Measurements from ENCODE around the gene PCDHGA7.
"Not testable (repeated sequence)": the region's sequence is repeated elsewhere in the genome, so short reads cannot be mapped to it uniquely, and the experiment has no call there.

The PCDHGA7 gene

GRCh38 chr5:141366016-141366896, 16.3 kb upstream of the PCDHGA7 start:
- no peak for DNase-seq (ENCODE audit: low spot score)

GRCh38 chr5:141369994-141370848, 12.3 kb upstream of the PCDHGA7 start, which contains the start of gene PCDHGB3:
Gene PCDHGB3 (plus strand): TSS chr5:141370242. CDS start chr5:141370395, 153 bp downstream.
- DNase-seq (ENCODE audit: low spot score): no peak

- DNase-seq (ENCODE audit: low spot score): no peak
Observed at GRCh38 chr5:141371572-141372475, 10.7 kb upstream of the PCDHGA7 start.

- DNase-seq (ENCODE audit: low spot score): no peak
Observed at GRCh38 chr5:141373673-141374317, 8.7 kb upstream of the PCDHGA7 start, which contains the start of gene PCDHGA6. Gene PCDHGA6 (plus strand): TSS chr5:141373891. CDS start chr5:141374084, 193 bp downstream.

GRCh38 chr5:141374627-141375026, 7.9 kb upstream of the PCDHGA7 start:
- no peak for DNase-seq (ENCODE audit: low spot score)

GRCh38 chr5:141375444-141376155, 6.9 kb upstream of the PCDHGA7 start:
- not testable (repeated sequence) for DNase-seq (ENCODE audit: low spot score)

GRCh38 chr5:141383345-141383744, 803 bp downstream of the PCDHGA7 start:
- no peak for DNase-seq (ENCODE audit: low spot score)

GRCh38 chr5:141384471-141385267, 2.1 kb downstream of the PCDHGA7 start:
- no peak for DNase-seq (ENCODE audit: low spot score)

GRCh38 chr5:141387557-141388311, 5.2 kb downstream of the PCDHGA7 start, which contains the start of gene PCDHGB4:
Gene PCDHGB4 (plus strand): TSS chr5:141387698. CDS start chr5:141387885, 187 bp downstream.
- not testable (repeated sequence) for DNase-seq (ENCODE audit: low spot score)

- DNase-seq (ENCODE audit: low spot score): no peak
Observed at GRCh38 chr5:141388661-141389060, 6.1 kb downstream of the PCDHGA7 start.

GRCh38 chr5:141389153-141390042, 6.9 kb downstream of the PCDHGA7 start:
- no peak for DNase-seq (ENCODE audit: low spot score)

GRCh38 chr5:141392429-141393198, 10.1 kb downstream of the PCDHGA7 start, which contains the start of gene PCDHGA8:
Gene PCDHGA8 (plus strand): TSS chr5:141392633. CDS start chr5:141392814, 181 bp downstream.
- no peak for DNase-seq (ENCODE audit: low spot score)

- DNase-seq (ENCODE audit: low spot score): no peak
Observed at GRCh38 chr5:141393267-141393666, 10.7 kb downstream of the PCDHGA7 start.

GRCh38 chr5:141394401-141395187, 12.1 kb downstream of the PCDHGA7 start:
- DNase-seq (ENCODE audit: low spot score): not testable (repeated sequence)

GRCh38 chr5:141397756-141398551, 15.4 kb downstream of the PCDHGA7 start, which contains the start of gene PCDHGB5:
Gene PCDHGB5 (plus strand): TSS chr5:141397947. CDS start chr5:141398128, 181 bp downstream.
- DNase-seq (ENCODE audit: low spot score): not testable (repeated sequence)
